Measurements from ENCODE around the gene M1AP. TPM values are rescaled to one million over a fixed set of nuclear protein-coding genes. Genes with fewer than 3 reads are reported as not detected.

M1AP gene
- total and polyA plus RNA-seq, 9 of the 15 experiments (the other 6 are each of a cell fraction or from before 2014, with no cell fraction given): 0.06 to 0.33 (median 0.11) TPM; not detected in 4

DNA sequence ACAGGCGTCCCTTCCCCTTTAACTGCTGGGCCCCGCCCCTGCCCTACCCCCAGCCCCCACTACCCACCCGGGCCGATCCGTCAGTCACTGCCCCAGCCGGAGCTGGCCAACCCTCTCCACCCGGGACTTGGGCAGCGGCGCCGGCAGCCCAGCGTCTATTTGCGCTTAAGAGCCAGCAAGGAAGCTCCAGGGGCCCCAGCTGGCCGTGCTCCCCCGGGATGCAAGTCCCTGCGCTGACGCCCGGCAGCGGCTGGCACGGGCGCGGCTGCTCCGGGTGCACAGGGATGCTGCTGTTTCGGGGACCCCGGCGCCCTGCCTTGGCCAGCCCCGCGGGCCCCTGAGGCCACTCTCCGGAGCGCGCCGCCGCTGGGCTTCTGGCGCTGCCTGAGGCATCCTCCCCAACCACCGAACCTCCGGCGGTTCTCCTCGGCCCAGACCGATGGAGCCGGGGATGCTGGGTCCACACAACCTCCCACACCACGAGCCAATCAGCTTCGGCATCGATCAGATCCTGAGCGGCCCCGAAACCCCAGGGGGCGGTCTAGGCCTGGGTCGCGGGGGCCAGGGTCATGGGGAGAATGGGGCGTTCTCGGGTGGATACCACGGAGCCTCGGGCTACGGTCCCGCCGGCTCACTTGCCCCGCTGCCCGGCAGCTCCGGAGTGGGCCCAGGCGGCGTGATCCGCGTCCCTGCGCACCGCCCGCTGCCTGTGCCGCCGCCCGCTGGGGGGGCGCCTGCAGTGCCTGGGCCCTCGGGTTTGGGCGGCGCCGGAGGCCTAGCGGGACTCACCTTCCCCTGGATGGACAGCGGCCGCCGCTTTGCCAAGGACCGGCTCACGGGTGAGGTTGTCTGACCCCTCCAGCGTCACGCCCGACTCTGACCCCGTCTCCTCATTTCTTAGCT lies 133.5 kb downstream of the M1AP start, which contains the start of gene TLX2 (continued):
- TF ChIP-seq, protein P1, sequence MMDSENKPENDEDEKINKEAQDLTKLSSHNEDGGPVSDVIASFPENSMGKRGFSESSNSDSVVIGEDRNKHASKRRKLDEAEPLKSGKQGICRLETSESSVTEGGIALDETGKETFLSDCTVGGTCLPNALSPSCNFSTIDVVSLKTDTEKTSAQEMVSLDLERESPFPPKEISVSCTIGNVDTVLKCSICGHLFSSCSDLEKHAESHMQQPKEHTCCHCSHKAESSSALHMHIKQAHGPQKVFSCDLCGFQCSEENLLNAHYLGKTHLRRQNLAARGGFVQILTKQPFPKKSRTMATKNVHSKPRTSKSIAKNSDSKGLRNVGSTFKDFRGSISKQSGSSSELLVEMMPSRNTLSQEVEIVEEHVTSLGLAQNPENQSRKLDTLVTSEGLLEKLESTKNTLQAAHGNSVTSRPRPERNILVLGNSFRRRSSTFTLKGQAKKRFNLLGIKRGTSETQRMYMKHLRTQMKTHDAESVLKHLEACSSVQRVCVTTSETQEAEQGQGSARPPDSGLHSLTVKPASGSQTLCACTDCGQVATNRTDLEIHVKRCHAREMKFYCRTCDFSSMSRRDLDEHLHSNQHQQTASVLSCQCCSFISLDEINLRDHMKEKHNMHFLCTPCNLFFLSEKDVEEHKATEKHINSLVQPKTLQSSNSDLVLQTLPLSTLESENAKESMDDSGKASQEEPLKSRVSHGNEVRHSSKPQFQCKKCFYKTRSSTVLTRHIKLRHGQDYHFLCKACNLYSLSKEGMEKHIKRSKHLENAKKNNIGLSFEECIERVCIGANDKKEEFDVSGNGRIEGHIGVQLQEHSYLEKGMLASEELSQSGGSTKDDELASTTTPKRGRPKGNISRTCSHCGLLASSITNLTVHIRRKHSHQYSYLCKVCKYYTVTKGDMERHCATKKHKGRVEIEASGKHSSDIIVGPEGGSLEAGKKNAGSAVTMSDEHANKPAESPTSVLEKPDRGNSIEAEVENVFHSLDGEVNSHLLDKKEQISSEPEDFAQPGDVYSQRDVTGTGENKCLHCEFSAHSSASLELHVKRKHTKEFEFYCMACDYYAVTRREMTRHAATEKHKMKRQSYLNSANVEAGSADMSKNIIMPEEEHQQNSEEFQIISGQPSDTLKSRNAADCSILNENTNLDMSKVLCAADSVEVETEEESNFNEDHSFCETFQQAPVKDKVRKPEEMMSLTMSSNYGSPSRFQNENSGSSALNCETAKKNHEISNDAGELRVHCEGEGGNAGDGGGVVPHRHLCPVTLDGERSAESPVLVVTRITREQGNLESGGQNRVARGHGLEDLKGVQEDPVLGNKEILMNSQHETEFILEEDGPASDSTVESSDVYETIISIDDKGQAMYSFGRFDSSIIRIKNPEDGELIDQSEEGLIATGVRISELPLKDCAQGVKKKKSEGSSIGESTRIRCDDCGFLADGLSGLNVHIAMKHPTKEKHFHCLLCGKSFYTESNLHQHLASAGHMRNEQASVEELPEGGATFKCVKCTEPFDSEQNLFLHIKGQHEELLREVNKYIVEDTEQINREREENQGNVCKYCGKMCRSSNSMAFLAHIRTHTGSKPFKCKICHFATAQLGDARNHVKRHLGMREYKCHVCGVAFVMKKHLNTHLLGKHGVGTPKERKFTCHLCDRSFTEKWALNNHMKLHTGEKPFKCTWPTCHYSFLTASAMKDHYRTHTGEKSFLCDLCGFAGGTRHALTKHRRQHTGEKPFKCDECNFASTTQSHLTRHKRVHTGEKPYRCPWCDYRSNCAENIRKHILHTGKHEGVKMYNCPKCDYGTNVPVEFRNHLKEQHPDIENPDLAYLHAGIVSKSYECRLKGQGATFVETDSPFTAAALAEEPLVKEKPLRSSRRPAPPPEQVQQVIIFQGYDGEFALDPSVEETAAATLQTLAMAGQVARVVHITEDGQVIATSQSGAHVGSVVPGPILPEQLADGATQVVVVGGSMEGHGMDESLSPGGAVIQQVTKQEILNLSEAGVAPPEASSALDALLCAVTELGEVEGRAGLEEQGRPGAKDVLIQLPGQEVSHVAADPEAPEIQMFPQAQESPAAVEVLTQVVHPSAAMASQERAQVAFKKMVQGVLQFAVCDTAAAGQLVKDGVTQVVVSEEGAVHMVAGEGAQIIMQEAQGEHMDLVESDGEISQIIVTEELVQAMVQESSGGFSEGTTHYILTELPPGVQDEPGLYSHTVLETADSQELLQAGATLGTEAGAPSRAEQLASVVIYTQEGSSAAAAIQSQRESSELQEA (IDR thresholded peaks at IDR 0.05; ENCODE audit: low read depth): no peak
- TF ChIP-seq HMGN3 (IDR thresholded peaks at IDR 0.05; ENCODE audit: borderline replicate concordance, extremely low read depth, insufficient read length, low read depth, low read length) (no peak), NFATC3 (IDR thresholded peaks at IDR 0.05) (no peak), ZNF785 (CRISPR knock-in tag; IDR thresholded peaks at IDR 0.05) (no peak), CREM (IDR thresholded peaks at IDR 0.05; ENCODE audit: low read depth) (no peak), NONO (IDR thresholded peaks at IDR 0.05; ENCODE audit: low read depth in 2 of 2, low read length in 1 of 2) (no peak)
- TF ChIP-seq, protein P2, sequence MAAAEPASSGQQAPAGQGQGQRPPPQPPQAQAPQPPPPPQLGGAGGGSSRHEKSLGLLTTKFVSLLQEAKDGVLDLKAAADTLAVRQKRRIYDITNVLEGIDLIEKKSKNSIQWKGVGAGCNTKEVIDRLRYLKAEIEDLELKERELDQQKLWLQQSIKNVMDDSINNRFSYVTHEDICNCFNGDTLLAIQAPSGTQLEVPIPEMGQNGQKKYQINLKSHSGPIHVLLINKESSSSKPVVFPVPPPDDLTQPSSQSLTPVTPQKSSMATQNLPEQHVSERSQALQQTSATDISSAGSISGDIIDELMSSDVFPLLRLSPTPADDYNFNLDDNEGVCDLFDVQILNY (CRISPR knock-in tag; IDR thresholded peaks at IDR 0.05): no peak
